Breast epithelium (tissue), 4 donors: ENCODE results near the gene PRKAB1. TPM values are rescaled to one million over a fixed set of nuclear protein-coding genes. Genes with fewer than 3 reads are reported as not detected.
"Not testable (repeated sequence)": the region's sequence is repeated elsewhere in the genome, so short reads cannot be mapped to it uniquely, and the experiment has no call there.

ENCODE experiments used
- DNase-seq, 2 donors: peaks; one replicate each; pipeline ENCODE4 v3.0.0-alpha.2; 2019; ENCODE audit warnings: low spot score in 2 of 2
- H3K27ac ChIP-seq, 2 donors: fragments of 200-600 bp; sonication (generic) in 1 of 2; one replicate each; pipeline ENCODE4 v1.5.1; 2016 to 2019; ENCODE audit warnings: mild to moderate bottlenecking in 1 of 2
- H3K27me3 ChIP-seq, 2 donors: fragments of 200-600 bp; sonication (generic) in 1 of 2; one replicate each; pipeline versions ENCODE4 v1.5.1 to v1.6.0; 2017 to 2019; ENCODE audit warnings: control low read depth in 1 of 2, mild to moderate bottlenecking in 1 of 2
- H3K36me3 ChIP-seq: fragments of 200-600 bp; one replicate; pipeline ENCODE4 v1.5.1; 2019
- H3K4me1 ChIP-seq, 2 donors: fragments of 200-600 bp; sonication (generic); one replicate each; pipeline ENCODE4 v1.5.1; 2016 to 2019; ENCODE audit warnings: control low read depth in 1 of 2
- H3K4me3 ChIP-seq, 3 donors: fragments of 200-600 bp; sonication (generic); 1 replicate in 2 of 3; 2 replicates in 1 of 3; pipeline ENCODE4 v1.5.1; 2016 to 2019; ENCODE audit warnings: mild to moderate bottlenecking in 3 of 3, moderate library complexity in 2 of 3
- H3K9me3 ChIP-seq, 2 donors: fragments of 200-600 bp; sonication (generic) in 1 of 2; one replicate each; pipeline ENCODE4 v1.5.1; 2016 to 2019; ENCODE audit warnings: control low read depth in 1 of 2
- CTCF ChIP-seq, 3 donors: fragments of 450-650 bp; IDR thresholded peaks; one replicate each; pipeline ENCODE4 v1.5.1; 2016 to 2017; ENCODE audit warnings: antibody characterized with exemption in 3 of 3, mild to moderate bottlenecking in 3 of 3, moderate library complexity in 3 of 3
- POLR2A ChIP-seq: fragments of 450-650 bp; IDR thresholded peaks from one replicate; pipeline ENCODE4 v1.6.1; 2016; ENCODE audit warnings: antibody characterized with exemption, mild to moderate bottlenecking, moderate library complexity
- POLR2AphosphoS5 ChIP-seq, 3 donors: sonication (generic); formaldehyde crosslinking; IDR thresholded peaks; one replicate each; pipeline ENCODE4 v1.6.1; 2017; ENCODE audit warnings: antibody characterized with exemption in 3 of 3
- intact Hi-C: fragments of 100-400 bp; cut with DNase I; formaldehyde crosslinking; loops from one replicate; pipeline ENCODE4 v1.15.1; 2023; ENCODE audit warnings: low total_unique reads
- total RNA-seq, 3 donors: library from RNA; depleted of rRNA; stranded (reverse); fragments of >200 nt; gene quantifications; one replicate each; pipeline ENCODE4 v1.1.0, GENCODE V29; 2016

PRKAB1 gene
- total RNA-seq, 3 donors from 2014 or later: 20.2 to 39.0 (median 31.9) TPM

- intact Hi-C loops: no loop called here
- Histone ChIP-seq H3K4me3 (no peak overlapping the region), H3K36me3 (no peaks in the 10 kb centered on the region), H3K9me3 (no peaks in the 10 kb centered on the region), H3K27me3 (no peaks in the 10 kb centered on the region), H3K27ac (no peak overlapping the region), H3K4me1 (no peaks in the 10 kb centered on the region)
- TF ChIP-seq POLR2AphosphoS5 (IDR thresholded peaks at IDR 0.05) (no peak), POLR2A (no peak), CTCF (IDR thresholded peaks at IDR 0.05) (no peak)
- DNase-seq: no peak
Measured at GRCh38 chr12:119700078-119700477, 32.1 kb downstream of the PRKAB1 start.

- TF ChIP-seq CTCF (IDR thresholded peaks at IDR 0.05) (no peak), POLR2AphosphoS5 (IDR thresholded peaks at IDR 0.05) (no peak), POLR2A (no peak)
- intact Hi-C loops: no loop called here
- H3K36me3 ChIP-seq: no peaks in the 10 kb centered on the region
Measured at GRCh38 chr12:119704065-119704747, 36.3 kb downstream of the PRKAB1 start.

GRCh38 chr12:119705182-119705581 lies 37.2 kb downstream of the PRKAB1 start:
- no peaks in the 10 kb centered on the region for H3K36me3 ChIP-seq
- intact Hi-C loops: no loop called here
- H3K27ac ChIP-seq: no peak overlapping the region
- no peaks in the 10 kb centered on the region for H3K9me3 ChIP-seq
- no peak for DNase-seq
- no peaks in the 10 kb centered on the region for H3K4me1 ChIP-seq
- TF ChIP-seq CTCF (IDR thresholded peaks at IDR 0.05): no peak
- TF ChIP-seq POLR2A: no peak
- H3K27me3 ChIP-seq: no peaks in the 10 kb centered on the region
- H3K4me3 ChIP-seq: no peak overlapping the region

More at GRCh38 chr12:119704065-119704747, 36.3 kb downstream of the PRKAB1 start:
- peak overlapping the region in 1 of 2 donors; percentile 55 for H3K27ac ChIP-seq
- H3K27me3 ChIP-seq: no peaks in the 10 kb centered on the region
- DNase-seq: no peak
- no peaks in the 10 kb centered on the region for H3K9me3 ChIP-seq
- H3K4me3 ChIP-seq: no peak overlapping the region
- H3K4me1 ChIP-seq: no peaks in the 10 kb centered on the region

GRCh38 chr12:119706427-119706826 lies 38.5 kb downstream of the PRKAB1 start:
- H3K36me3 ChIP-seq, H3K4me1 ChIP-seq, DNase-seq, H3K27me3 ChIP-seq, H3K9me3 ChIP-seq, H3K27ac ChIP-seq, intact Hi-C loops, H3K4me3 ChIP-seq: not testable (repeated sequence)

- H3K36me3 ChIP-seq: no peaks in the 10 kb centered on the region
- peak overlapping the region in 1 of 2 donors; percentile 48 for H3K27ac ChIP-seq
- TF ChIP-seq POLR2A (no peak), CTCF (IDR thresholded peaks at IDR 0.05) (no peak)
- no peaks in the 10 kb centered on the region for H3K4me1 ChIP-seq
- no peak for DNase-seq
- no peaks in the 10 kb centered on the region for H3K27me3 ChIP-seq
- intact Hi-C loops: no loop called here
- H3K4me3 ChIP-seq: no peak overlapping the region
- H3K9me3 ChIP-seq: no peaks in the 10 kb centered on the region
Measured at GRCh38 chr12:119710374-119710964, 42.5 kb downstream of the PRKAB1 start.
